GM12878 (cell line): Measurements from ENCODE around the gene CRYAB. TPM values are rescaled to one million over a fixed set of nuclear protein-coding genes. Genes with fewer than 3 reads are reported as not detected.

Source experiments
- ATAC-seq: fragments of 200-7000 bp; cut with Tn5 transposase; 3 replicates; pipeline ENCODE4 v1.9.1; 2020; ENCODE audit warnings: mild to moderate bottlenecking, moderate library complexity
- BruUV-seq: library from RNA; stranded (reverse); fragments of 400-500 nt; replicated peaks from 2 replicates; lab custom pipeline; 2021; lab: Mats Ljungman, UMichigan
- CTCF ChIA-PET: fragments of 300-600 bp; sonication (Branson Sonifier 250); formaldehyde crosslinking; extraction: SDS; loops from one replicate; lab custom pipeline; 2021; ENCODE audit warnings: inconsistent platforms; lab: Yijun Ruan, JAX
- POLR2A ChIA-PET: fragments of 350-600 bp; formaldehyde crosslinking; extraction: SDS; loops from one replicate; lab custom pipeline; 2021; ENCODE audit warnings: inconsistent platforms; lab: Charles Lee
- RAD21 ChIA-PET: fragments of 300-600 bp; sonication (Branson Sonifier 250); formaldehyde crosslinking; loops from one replicate; lab custom pipeline; 2023; ENCODE audit warnings: antibody characterized with exemption; ENCODE audit not compliant: unreplicated experiment; lab: Charles Lee
- SMC1A ChIA-PET: fragments of 300-600 bp; sonication (Branson Sonifier 250); formaldehyde crosslinking; loops from one replicate; lab custom pipeline; 2023; ENCODE audit not compliant: unreplicated experiment, uncharacterized antibody; lab: Charles Lee
- DNase-seq: peaks from one replicate; pipeline ENCODE4 v3.0.0-alpha.2; 2011; ENCODE audit warnings: low read depth, low spot score
- FAIRE-seq: peaks from 3 replicates; lab custom pipeline; 2011; peaks lifted over from hg19 to GRCh38; lab: Jason Lieb, UNC
- H2AFZ ChIP-seq: 2 replicates; pipeline ENCODE4 v1.6.0; 2011; ENCODE audit warnings: low read depth, low read length, control low read depth; ENCODE audit not compliant: control insufficient read depth
- H3K27ac ChIP-seq: 2 replicates; pipeline ENCODE4 v1.5.1; 2011; ENCODE audit warnings: control low read depth; ENCODE audit not compliant: control insufficient read depth, insufficient read depth
- H3K27me3 ChIP-seq, 2 experiments: replicated peaks in 1 of 2; 2 replicates each; pipeline versions ENCODE4 v1.6.0 to v1.6.1; 2011; ENCODE audit warnings: low read length in 1 of 2; ENCODE audit not compliant: control insufficient read depth in 2 of 2, insufficient read depth in 2 of 2
- H3K36me3 ChIP-seq, 2 experiments: 2 replicates each; pipeline ENCODE4 v1.5.1; 2011; ENCODE audit warnings: low read length in 1 of 2; ENCODE audit not compliant: control insufficient read depth in 2 of 2, insufficient read depth in 2 of 2
- H3K4me1 ChIP-seq: 2 replicates; pipeline ENCODE4 v1.6.1; 2011; ENCODE audit warnings: mild to moderate bottlenecking, low read length, moderate library complexity, mixed read lengths; ENCODE audit not compliant: control insufficient read depth, insufficient read depth
- H3K4me2 ChIP-seq: 2 replicates; pipeline ENCODE4 v1.6.0; 2011; ENCODE audit warnings: control low read depth; ENCODE audit not compliant: control insufficient read depth, insufficient read depth
- H3K4me3 ChIP-seq: fragments of 200-600 bp; sonication (generic); 2 replicates; pipeline ENCODE4 v1.5.1; 2016
- H3K79me2 ChIP-seq: 2 replicates; pipeline ENCODE4 v1.6.0; 2011; ENCODE audit warnings: low read length; ENCODE audit not compliant: control insufficient read depth, insufficient read depth
- H3K9ac ChIP-seq: 2 replicates; pipeline ENCODE4 v1.8.0; 2011; ENCODE audit warnings: low read length, control low read depth, mixed read lengths; ENCODE audit not compliant: control insufficient read depth, insufficient read depth
- H3K9me3 ChIP-seq: replicated peaks from 3 replicates; pipeline ENCODE4 v1.5.1; 2011; ENCODE audit warnings: mild to moderate bottlenecking, low read length; ENCODE audit not compliant: control insufficient read depth, insufficient read depth
- H4K20me1 ChIP-seq: 2 replicates; pipeline ENCODE4 v1.6.0; 2011; ENCODE audit not compliant: control insufficient read depth, insufficient read depth
- BRCA1 ChIP-seq: IDR thresholded peaks from 2 replicates; pipeline ENCODE4 v1.6.1; 2011; ENCODE audit warnings: low read depth, low read length, improper control_type of control experiment
- FOXK2 ChIP-seq: fragments of 450-650 bp; IDR thresholded peaks from 2 replicates; pipeline ENCODE4 v1.6.1; 2017; ENCODE audit warnings: mild to moderate bottlenecking, moderate library complexity
- GABPA ChIP-seq: IDR thresholded peaks from 2 replicates; pipeline ENCODE4 v1.6.1; 2014; ENCODE audit warnings: antibody characterized with exemption, low read depth, mild to moderate bottlenecking, inconsistent platforms
- HCFC1 ChIP-seq: fragments of 150-350 bp; IDR thresholded peaks from 2 replicates; pipeline ENCODE4 v1.6.1; 2014; ENCODE audit warnings: low read length
- MEF2A ChIP-seq: IDR thresholded peaks from 2 replicates; pipeline ENCODE4 v1.6.1; 2011; ENCODE audit warnings: low read depth, mild to moderate bottlenecking, low read length, moderate library complexity; ENCODE audit not compliant: insufficient read depth
- MTA2 ChIP-seq: fragments of 450-650 bp; IDR thresholded peaks from 2 replicates; pipeline ENCODE4 v1.6.1; 2016; ENCODE audit warnings: low read depth, mild to moderate bottlenecking, moderate library complexity
- MXI1 ChIP-seq: fragments of 150-350 bp; IDR thresholded peaks from 2 replicates; pipeline ENCODE4 v1.6.1; 2011; ENCODE audit warnings: low read depth, mild to moderate bottlenecking, inconsistent platforms, low read length, improper control_type of control experiment
- NBN ChIP-seq: fragments of 450-650 bp; IDR thresholded peaks from 2 replicates; pipeline ENCODE4 v1.6.1; 2016
- POLR2A ChIP-seq: IDR thresholded peaks from 2 replicates; pipeline ENCODE4 v1.6.1; 2011; ENCODE audit warnings: low read depth, mild to moderate bottlenecking, low read length
- POLR2AphosphoS2 ChIP-seq: IDR thresholded peaks from 2 replicates; pipeline ENCODE4 v1.6.1; 2011; ENCODE audit warnings: low read depth, mild to moderate bottlenecking, low read length, improper control_type of control experiment, moderate library complexity
- POLR2AphosphoS5 ChIP-seq: IDR thresholded peaks from 2 replicates; pipeline ENCODE4 v1.6.1; 2011; ENCODE audit warnings: mild to moderate bottlenecking, low read length, inconsistent platforms
- RB1 ChIP-seq: fragments of 450-650 bp; formaldehyde crosslinking; IDR thresholded peaks from 2 replicates; pipeline ENCODE4 v1.6.1; 2017; ENCODE audit warnings: mild to moderate bottlenecking, borderline replicate concordance
- RELA ChIP-seq: fragments of 450-650 bp; IDR thresholded peaks from 2 replicates; pipeline ENCODE4 v1.8.0; 2014; ENCODE audit warnings: borderline replicate concordance; ENCODE audit not compliant: partially characterized antibody
- RUNX3 ChIP-seq: IDR thresholded peaks from 2 replicates; pipeline ENCODE4 v1.6.1; 2012; ENCODE audit warnings: low read length, inconsistent platforms
- SIN3A ChIP-seq: IDR thresholded peaks from 2 replicates; pipeline ENCODE4 v1.6.1; 2012; ENCODE audit warnings: low read depth, low read length, improper control_type of control experiment
- SP1 ChIP-seq: IDR thresholded peaks from one replicate; pipeline ENCODE4 v1.6.1; 2011; ENCODE audit warnings: low read depth, low read length
- TARDBP ChIP-seq: IDR thresholded peaks from 2 replicates; pipeline ENCODE4 v1.6.1; 2016; ENCODE audit warnings: borderline replicate concordance
- whole genome bisulfite sequencing: methylation state at CpG from one replicate; pipeline ENCODE4 v1.1.6; 2016; ENCODE audit warnings: low lambda C conversion rate; ENCODE audit not compliant: insufficient replicate concordance, insufficient coverage; ENCODE audit errors: missing lambda C conversion rate; 5-methylcytosine and 5-hydroxymethylcytosine counted together
- in situ Hi-C: fragments of 300-500 bp; cut with MboI; formaldehyde crosslinking; loops from 9 replicates; pipeline ENCODE4 v1.14.3; 2018; ENCODE audit warnings: mixed read lengths
- intact Hi-C: fragments of 100-400 bp; cut with micrococcal nuclease; formaldehyde crosslinking; loops from one replicate; pipeline ENCODE4 v1.14.2; 2022; ENCODE audit not compliant: unreplicated experiment
- polyA plus RNA-seq, 11 experiments: library from polyadenylated mRNA; depleted of rRNA in 4 of 11; unstranded in 6 of 11; stranded (reverse) in 5 of 11; fragments of >200 nt; fragmentation: Nextera tagmentation in 4 of 11; fragmentation: Illumina TruSeq in 1 of 11; extraction: Ambion mirVana in 4 of 11; extraction: Trizol in 1 of 11; gene quantifications; 1 replicate in 1 of 11; 2 replicates in 10 of 11; pipeline versions ENCODE4 v1.2.1 to v1.2.3, GENCODE V29; 2011 to 2016; ENCODE audit warnings: inconsistent platforms in 2 of 11, missing spikeins in 2 of 11, low read depth in 1 of 11
- total RNA-seq, 4 experiments: library from RNA; depleted of rRNA in 3 of 4; stranded (reverse); fragments of >200 nt in 3 of 4; fragmentation: Illumina TruSeq in 1 of 4; extraction: Trizol in 1 of 4; gene quantifications; 2 replicates each; pipeline versions ENCODE4 v1.2.1 to v1.2.3, GENCODE V29; 2013 to 2021
- TF ChIP-seq, protein P1 (sequence below): fragments of 450-650 bp; conservative IDR thresholded peaks from 2 replicates; pipeline ENCODE4 v1.6.1; 2017; ENCODE audit warnings: mild to moderate bottlenecking, moderate library complexity
- TF ChIP-seq, protein P2 (sequence below): IDR thresholded peaks from 2 replicates; pipeline ENCODE4 v1.6.1; 2012; ENCODE audit warnings: low read depth, low read length, improper control_type of control experiment
- TF ChIP-seq, protein P3 (sequence below): fragments of 450-650 bp; IDR thresholded peaks from 2 replicates; pipeline ENCODE4 v1.6.1; 2017; ENCODE audit warnings: low read depth, mild to moderate bottlenecking, moderate library complexity

CRYAB gene
- total and polyA plus RNA-seq, 10 of the 15 experiments (the other 5 are each of a cell fraction or from before 2014, with no cell fraction given): 0.72 to 1.0 TPM; not detected in 8

DNA sequence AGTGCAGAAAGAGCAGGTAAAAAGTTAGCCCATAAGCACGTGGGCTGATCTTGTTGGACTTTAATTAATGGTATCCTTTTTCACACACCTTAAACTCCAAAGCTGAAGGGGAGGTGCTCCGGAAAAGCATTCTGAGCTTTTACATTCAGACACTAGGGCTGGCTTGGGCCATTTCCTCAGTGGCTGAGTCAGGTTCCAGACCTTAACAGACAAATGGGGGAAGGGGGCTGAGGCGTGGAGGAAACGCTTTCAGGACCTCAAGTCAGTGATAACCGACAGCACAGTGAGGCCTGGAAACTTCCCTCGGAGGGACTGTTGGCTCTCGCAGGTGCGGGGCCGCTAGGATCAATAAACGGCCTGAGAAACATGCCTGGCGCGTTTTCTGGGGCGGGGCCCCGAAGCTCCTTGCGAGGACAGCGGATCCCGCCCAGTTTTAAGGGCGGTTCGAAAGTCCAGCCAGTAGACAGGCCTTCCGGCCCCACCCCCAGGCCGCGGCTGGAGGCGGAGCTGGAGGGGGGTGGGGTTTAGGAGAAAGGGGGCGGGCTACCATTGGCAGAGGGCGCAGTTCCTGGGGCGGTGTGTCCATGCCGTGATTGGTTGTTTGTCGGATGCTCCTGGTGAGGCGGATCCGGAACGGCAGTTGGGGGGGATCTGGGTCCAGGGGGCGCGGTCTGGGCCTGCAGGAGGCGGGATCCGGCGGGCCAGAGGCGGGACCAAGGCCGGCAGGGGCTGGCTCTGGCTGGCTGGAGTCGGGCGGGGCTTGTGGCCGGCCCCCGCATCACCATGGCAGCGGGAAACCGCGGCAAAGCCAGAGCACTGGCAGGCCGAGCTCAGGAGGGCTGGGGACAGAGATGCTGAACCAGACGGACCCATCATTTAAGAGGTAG, 15.2 kb upstream of the CRYAB start:
- H3K36me3 ChIP-seq: no peaks in the 10 kb centered on the region
- ChIA-PET CTCF (interaction anchor here (0.6 to 1.8 kb wide), 19 partner anchors 9 to 354 kb away, joined by 3 to 11 read pairs (median 4); partner anchors contain the start of genes ALG9, C11orf52, CRYAB and SDHD), POLR2A (interaction anchor here (0.6 to 1.6 kb wide), 11 partner anchors 9 to 167 kb away, joined by 3 to 6 read pairs (median 4); partner anchors contain the start of genes ALG9, DIXDC1, SDHD and TIMM8B), RAD21 (interaction anchor here (0.7 to 1.7 kb wide), 14 partner anchors 9 to 353 kb away, joined by 3 to 9 read pairs (median 4); partner anchors contain the start of genes ALG9, BCO2 and PPP2R1B), SMC1A (interaction anchor here (0.6 to 2.9 kb wide), 13 partner anchors 9 to 354 kb away, joined by 3 to 9 read pairs (median 3); partner anchors contain the start of gene ALG9)
- H3K4me1 ChIP-seq: peaks cover 10% of the 10 kb centered on the region
- H3K4me3 ChIP-seq: peak overlapping the region; percentile 66
- in situ Hi-C loops: no loop called here
- peak overlapping the region; percentile 59 for H3K9ac ChIP-seq
- intact Hi-C loops: loop anchor here (2.0 kb wide), 2 partner anchors 48 to 160 kb away; partner anchors contain the start of genes CFAP68, FDXACB1, SDHD and TIMM8B
- TSS peak; percentile 92 for BruUV-seq
- peak; percentile 95 for FAIRE-seq
- peak; percentile 98 for ATAC-seq
- H3K79me2 ChIP-seq: no peaks in the 10 kb centered on the region
- peak; percentile 84 for DNase-seq
- peak overlapping the region; percentile 91 for H2AFZ ChIP-seq
- no peaks in the 10 kb centered on the region for H4K20me1 ChIP-seq
- peak overlapping the region; percentile 95 for H3K4me2 ChIP-seq
- no peaks in the 10 kb centered on the region; a peak in 1 of 4 replicates for H3K27me3 ChIP-seq
- no peaks in the 10 kb centered on the region for H3K9me3 ChIP-seq
- H3K27ac ChIP-seq: peak overlapping the region; percentile 66
- WGBS: 1% methylated on average over 34 of the region's 47 CpGs
- 0 out of 2 replicates have a peak, but pooled peaks have one; percentile 30 for TF ChIP-seq GABPA
- peak; percentile 42; the same call in 1 of the 2 replicates for TF ChIP-seq RB1
- 0 out of 2 replicates have a peak, but pooled peaks have one; percentile 46 for TF ChIP-seq POLR2AphosphoS2
- TF ChIP-seq, protein P1, sequence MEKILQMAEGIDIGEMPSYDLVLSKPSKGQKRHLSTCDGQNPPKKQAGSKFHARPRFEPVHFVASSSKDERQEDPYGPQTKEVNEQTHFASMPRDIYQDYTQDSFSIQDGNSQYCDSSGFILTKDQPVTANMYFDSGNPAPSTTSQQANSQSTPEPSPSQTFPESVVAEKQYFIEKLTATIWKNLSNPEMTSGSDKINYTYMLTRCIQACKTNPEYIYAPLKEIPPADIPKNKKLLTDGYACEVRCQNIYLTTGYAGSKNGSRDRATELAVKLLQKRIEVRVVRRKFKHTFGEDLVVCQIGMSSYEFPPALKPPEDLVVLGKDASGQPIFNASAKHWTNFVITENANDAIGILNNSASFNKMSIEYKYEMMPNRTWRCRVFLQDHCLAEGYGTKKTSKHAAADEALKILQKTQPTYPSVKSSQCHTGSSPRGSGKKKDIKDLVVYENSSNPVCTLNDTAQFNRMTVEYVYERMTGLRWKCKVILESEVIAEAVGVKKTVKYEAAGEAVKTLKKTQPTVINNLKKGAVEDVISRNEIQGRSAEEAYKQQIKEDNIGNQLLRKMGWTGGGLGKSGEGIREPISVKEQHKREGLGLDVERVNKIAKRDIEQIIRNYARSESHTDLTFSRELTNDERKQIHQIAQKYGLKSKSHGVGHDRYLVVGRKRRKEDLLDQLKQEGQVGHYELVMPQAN: peak; percentile 44; the same call in 1 of the 2 replicates
- TF ChIP-seq FOXK2: no peak
- TF ChIP-seq POLR2AphosphoS5: peak; percentile 49; the same call in 1 of the 2 replicates
- peak; percentile 14 for TF ChIP-seq SP1
- TF ChIP-seq POLR2A: peak; percentile 79
- TF ChIP-seq SIN3A: 0 out of 2 replicates have a peak, but pooled peaks have one; percentile 38
- TF ChIP-seq NBN: no peak
- peak; percentile 15; the same call in 1 of the 2 replicates for TF ChIP-seq RUNX3
- TF ChIP-seq MEF2A: no peak
- TF ChIP-seq, protein P2, sequence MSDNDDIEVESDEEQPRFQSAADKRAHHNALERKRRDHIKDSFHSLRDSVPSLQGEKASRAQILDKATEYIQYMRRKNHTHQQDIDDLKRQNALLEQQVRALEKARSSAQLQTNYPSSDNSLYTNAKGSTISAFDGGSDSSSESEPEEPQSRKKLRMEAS: peak; percentile 44; the same call in 1 of the 2 replicates
- TF ChIP-seq HCFC1: 0 out of 2 replicates have a peak, but pooled peaks have one; percentile 21
- peak; percentile 23 for TF ChIP-seq RELA
- TF ChIP-seq, protein P3, sequence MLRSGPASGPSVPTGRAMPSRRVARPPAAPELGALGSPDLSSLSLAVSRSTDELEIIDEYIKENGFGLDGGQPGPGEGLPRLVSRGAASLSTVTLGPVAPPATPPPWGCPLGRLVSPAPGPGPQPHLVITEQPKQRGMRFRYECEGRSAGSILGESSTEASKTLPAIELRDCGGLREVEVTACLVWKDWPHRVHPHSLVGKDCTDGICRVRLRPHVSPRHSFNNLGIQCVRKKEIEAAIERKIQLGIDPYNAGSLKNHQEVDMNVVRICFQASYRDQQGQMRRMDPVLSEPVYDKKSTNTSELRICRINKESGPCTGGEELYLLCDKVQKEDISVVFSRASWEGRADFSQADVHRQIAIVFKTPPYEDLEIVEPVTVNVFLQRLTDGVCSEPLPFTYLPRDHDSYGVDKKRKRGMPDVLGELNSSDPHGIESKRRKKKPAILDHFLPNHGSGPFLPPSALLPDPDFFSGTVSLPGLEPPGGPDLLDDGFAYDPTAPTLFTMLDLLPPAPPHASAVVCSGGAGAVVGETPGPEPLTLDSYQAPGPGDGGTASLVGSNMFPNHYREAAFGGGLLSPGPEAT: no peak
- TF ChIP-seq MTA2: 0 out of 2 replicates have a peak, but pooled peaks have one; percentile 10
- TF ChIP-seq TARDBP: no peak
- TF ChIP-seq MXI1: peak; percentile 47; the same call in 1 of the 2 replicates
- TF ChIP-seq BRCA1: no peak
